Progenitor cell of endocrine pancreas (in vitro differentiated cells): ENCODE data around the gene KBTBD13. TPM values are rescaled to one million over a fixed set of nuclear protein-coding genes. Genes with fewer than 3 reads are reported as not detected.

Experiments used
- DNase-seq: peaks from one replicate; pipeline ENCODE4 v3.0.0; 2021; ENCODE audit warnings: low spot score; ENCODE audit not compliant: unreplicated experiment
- H3K27ac Mint-ChIP-seq: 2 replicates; pipeline ENCODE4 v1.8.0; 2021; ENCODE audit warnings: mild to moderate bottlenecking, moderate library complexity, mixed read lengths
- H3K27me3 Mint-ChIP-seq: 2 replicates; pipeline ENCODE4 v1.8.0; 2021; ENCODE audit warnings: mixed read lengths
- H3K36me3 Mint-ChIP-seq: 2 replicates; pipeline ENCODE4 v1.8.0; 2022; ENCODE audit warnings: mixed read lengths; ENCODE audit not compliant: insufficient read depth
- H3K4me1 Mint-ChIP-seq: 2 replicates; pipeline ENCODE4 v1.8.0; 2021; ENCODE audit warnings: low read depth, mixed read lengths
- H3K4me3 Mint-ChIP-seq: 2 replicates; pipeline ENCODE4 v1.8.0; 2021; ENCODE audit warnings: low read depth, mild to moderate bottlenecking, moderate library complexity, mixed read lengths
- H3K9me3 Mint-ChIP-seq: 2 replicates; pipeline ENCODE4 v1.8.0; 2021; ENCODE audit warnings: low read depth, mixed read lengths
- CTCF ChIP-seq: fragments of 200-600 bp; sonication (generic); IDR thresholded peaks from one replicate; pipeline ENCODE4 v1.5.0; 2021; ENCODE audit warnings: antibody characterized with exemption, mild to moderate bottlenecking; ENCODE audit not compliant: unreplicated experiment
- total RNA-seq: library from RNA; stranded (reverse); gene quantifications from 2 replicates; pipeline ENCODE4 v1.2.1, GENCODE V29; 2021

KBTBD13 gene
- total RNA-seq, 1 donor from 2014 or later = not detected

- peak; percentile 65 for DNase-seq
- Mint-ChIP-seq H3K4me3 (peak overlapping the region; percentile 58), H3K36me3 (peaks cover 14% of the 10 kb centered on the region), H3K9me3 (no peaks in the 10 kb centered on the region), H3K27ac (peak overlapping the region; percentile 62), H3K4me1 (peaks cover 2% of the 10 kb centered on the region), H3K27me3 (peaks cover 8% of the 10 kb centered on the region)
- TF ChIP-seq CTCF = peak; percentile 82
Measured at GRCh38 chr15:65101411-65101890, 24.9 kb downstream of the KBTBD13 start.

GRCh38 chr15:65101891-65102708, 25.6 kb downstream of the KBTBD13 start:
- H3K27ac Mint-ChIP-seq = peak overlapping the region; percentile 62
- no peak for DNase-seq
- H3K36me3 Mint-ChIP-seq = peaks cover 14% of the 10 kb centered on the region
- peak overlapping the region; percentile 58 for H3K4me3 Mint-ChIP-seq
- no peaks in the 10 kb centered on the region for H3K9me3 Mint-ChIP-seq
- TF ChIP-seq CTCF = peak; percentile 2
- H3K4me1 Mint-ChIP-seq = peaks cover 2% of the 10 kb centered on the region
- peaks cover 8% of the 10 kb centered on the region for H3K27me3 Mint-ChIP-seq

GRCh38 chr15:65102912-65103311, 26.4 kb downstream of the KBTBD13 start:
- H3K4me3 Mint-ChIP-seq = no peak overlapping the region
- H3K9me3 Mint-ChIP-seq = no peaks in the 10 kb centered on the region
- H3K27me3 Mint-ChIP-seq = peaks cover 8% of the 10 kb centered on the region
- H3K27ac Mint-ChIP-seq = no peak overlapping the region
- DNase-seq = no peak
- H3K4me1 Mint-ChIP-seq = peaks cover 2% of the 10 kb centered on the region
- TF ChIP-seq CTCF = no peak
- H3K36me3 Mint-ChIP-seq = peaks cover 13% of the 10 kb centered on the region

GRCh38 chr15:65105038-65105437, 28.5 kb downstream of the KBTBD13 start:
- no peak for TF ChIP-seq CTCF
- peaks cover 2% of the 10 kb centered on the region for H3K4me1 Mint-ChIP-seq
- peaks cover 8% of the 10 kb centered on the region for H3K36me3 Mint-ChIP-seq
- H3K4me3 Mint-ChIP-seq = no peak overlapping the region
- no peak for DNase-seq
- no peak overlapping the region for H3K27ac Mint-ChIP-seq
- peaks cover 8% of the 10 kb centered on the region for H3K27me3 Mint-ChIP-seq
- no peaks in the 10 kb centered on the region for H3K9me3 Mint-ChIP-seq

- Mint-ChIP-seq H3K27me3 (peaks cover 8% of the 10 kb centered on the region), H3K4me1 (peaks cover 2% of the 10 kb centered on the region), H3K27ac (peak overlapping the region; percentile 37), H3K9me3 (no peaks in the 10 kb centered on the region), H3K36me3 (peaks cover 6% of the 10 kb centered on the region), H3K4me3 (no peak overlapping the region)
- TF ChIP-seq CTCF = no peak
- DNase-seq = no peak
Measured at GRCh38 chr15:65106011-65106590, 29.6 kb downstream of the KBTBD13 start.
